Transverse colon (tissue), 4 donors: Measurements from ENCODE around the gene TMEM266. TPM values are rescaled to one million over a fixed set of nuclear protein-coding genes. Genes with fewer than 3 reads are reported as not detected.

ENCODE experiments used
- DNase-seq: peaks from one replicate; pipeline ENCODE4 v3.0.0-alpha.2; 2019
- H3K27ac ChIP-seq, 4 donors: fragments of 200-600 bp; sonication (generic); 2 replicates each; pipeline ENCODE4 v1.5.1; 2016 to 2018; ENCODE audit warnings: inconsistent platforms in 4 of 4
- H3K27me3 ChIP-seq: fragments of 200-600 bp; sonication (generic); 2 replicates; pipeline ENCODE4 v1.5.1; 2017; ENCODE audit warnings: inconsistent platforms
- H3K36me3 ChIP-seq, 4 donors: fragments of 200-600 bp; sonication (generic); 2 replicates each; pipeline ENCODE4 v1.5.1; 2017 to 2019; ENCODE audit warnings: inconsistent platforms in 4 of 4
- H3K4me1 ChIP-seq, 4 donors: fragments of 200-600 bp; sonication (generic); 2 replicates each; pipeline ENCODE4 v1.5.1; 2017 to 2020; ENCODE audit warnings: inconsistent platforms in 4 of 4
- H3K4me3 ChIP-seq, 4 donors: fragments of 200-600 bp; sonication (generic); 1 replicate in 1 of 4; 2 replicates in 3 of 4; pipeline versions ENCODE4 v1.5.1 to v1.6.1; 2017 to 2019; ENCODE audit warnings: inconsistent platforms in 4 of 4
- H3K9me3 ChIP-seq, 2 donors: fragments of 200-600 bp; sonication (generic); 2 replicates each; pipeline ENCODE4 v1.5.1; 2017 to 2019; ENCODE audit warnings: inconsistent platforms in 2 of 2
- EP300 ChIP-seq: sonication (generic); formaldehyde crosslinking; IDR thresholded peaks from one replicate; pipeline ENCODE4 v1.6.1; 2017; ENCODE audit warnings: antibody characterized with exemption, low read depth
- POLR2A ChIP-seq: fragments of 450-650 bp; IDR thresholded peaks from one replicate; pipeline ENCODE4 v1.6.1; 2016; ENCODE audit warnings: antibody characterized with exemption, mild to moderate bottlenecking, moderate library complexity
- POLR2AphosphoS5 ChIP-seq, 3 donors: sonication (generic); formaldehyde crosslinking; IDR thresholded peaks; one replicate each; pipeline ENCODE4 v1.6.1; 2016; ENCODE audit warnings: antibody characterized with exemption in 3 of 3
- WGBS, 2 donors: methylation state at CpG; one replicate each; pipeline ENCODE4 v1.1.5; 2018; ENCODE audit warnings: low coverage in 1 of 2; 5-methylcytosine and 5-hydroxymethylcytosine counted together
- in situ Hi-C, 4 donors: fragments of 200-750 bp; cut with MboI; loops; one replicate each; pipeline versions ENCODE4 v1.15.0 to v1.15.1; 2017; ENCODE audit warnings: low sequenced_read_pairs in 3 of 4, low pct_ligation_motif_present in 1 of 4, low pct_unique_long_range_greater_than_20kb in 1 of 4
- intact Hi-C: fragments of 100-400 bp; cut with DNase I; formaldehyde crosslinking; loops from one replicate; pipeline ENCODE4 v1.15.1; 2023; ENCODE audit warnings: low total_unique reads
- total RNA-seq, 4 donors: library from RNA; depleted of rRNA; stranded (reverse); fragments of >200 nt; gene quantifications; one replicate each; pipeline ENCODE4 v1.1.0, GENCODE V29; 2016
- TF ChIP-seq, protein P1 (sequence below), 5 experiments: fragments of 200-600 bp in 3 of 5; fragments of 450-650 bp in 2 of 5; sonication (generic) in 3 of 5; IDR thresholded peaks; 1 replicate in 2 of 5; 2 replicates in 3 of 5; pipeline ENCODE4 v1.5.1; 2016 to 2017; ENCODE audit warnings: antibody characterized with exemption in 5 of 5, inconsistent platforms in 3 of 5, mild to moderate bottlenecking in 2 of 5, moderate library complexity in 1 of 5

TMEM266 gene
- total RNA-seq, 4 donors from 2014 or later: 0.41 TPM; not detected in 3

DNA sequence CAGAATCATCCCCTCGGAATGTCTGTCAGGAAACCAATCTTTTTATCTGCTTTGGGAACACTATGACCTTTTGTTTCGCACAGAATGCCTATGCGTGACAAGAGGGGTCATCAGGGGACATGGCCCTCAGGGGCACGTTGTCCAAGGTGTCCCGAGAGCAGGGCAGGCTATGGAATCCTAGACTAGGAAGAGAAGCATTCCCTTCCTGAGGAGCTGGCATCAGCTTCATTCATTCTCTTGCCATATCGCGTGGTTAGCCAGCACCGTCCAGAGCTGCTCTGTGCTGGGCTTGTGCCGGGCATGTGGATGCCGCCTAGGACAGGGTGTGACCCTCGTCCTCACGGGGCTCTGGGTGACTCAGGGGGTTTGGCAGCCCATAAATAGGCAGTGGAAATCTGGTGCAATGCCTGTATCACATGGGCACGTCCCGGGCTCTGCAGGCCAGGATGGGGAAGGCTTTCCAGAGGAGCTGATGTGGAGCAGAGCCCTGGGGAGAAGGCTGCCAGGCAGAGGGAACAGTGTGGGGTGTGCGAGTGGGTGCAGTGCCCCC, 117.8 kb downstream of the TMEM266 start:
- Histone ChIP-seq H3K27me3 (peaks cover 24% of the 10 kb centered on the region), H3K27ac (no peak overlapping the region), H3K4me1 (peaks cover 0 to 5% (median 0%) of the 10 kb centered on the region in 4 donors), H3K9me3 (no peaks in the 10 kb centered on the region), H3K36me3 (no peaks in the 10 kb centered on the region), H3K4me3 (no peak overlapping the region)
- TF ChIP-seq, protein P1, sequence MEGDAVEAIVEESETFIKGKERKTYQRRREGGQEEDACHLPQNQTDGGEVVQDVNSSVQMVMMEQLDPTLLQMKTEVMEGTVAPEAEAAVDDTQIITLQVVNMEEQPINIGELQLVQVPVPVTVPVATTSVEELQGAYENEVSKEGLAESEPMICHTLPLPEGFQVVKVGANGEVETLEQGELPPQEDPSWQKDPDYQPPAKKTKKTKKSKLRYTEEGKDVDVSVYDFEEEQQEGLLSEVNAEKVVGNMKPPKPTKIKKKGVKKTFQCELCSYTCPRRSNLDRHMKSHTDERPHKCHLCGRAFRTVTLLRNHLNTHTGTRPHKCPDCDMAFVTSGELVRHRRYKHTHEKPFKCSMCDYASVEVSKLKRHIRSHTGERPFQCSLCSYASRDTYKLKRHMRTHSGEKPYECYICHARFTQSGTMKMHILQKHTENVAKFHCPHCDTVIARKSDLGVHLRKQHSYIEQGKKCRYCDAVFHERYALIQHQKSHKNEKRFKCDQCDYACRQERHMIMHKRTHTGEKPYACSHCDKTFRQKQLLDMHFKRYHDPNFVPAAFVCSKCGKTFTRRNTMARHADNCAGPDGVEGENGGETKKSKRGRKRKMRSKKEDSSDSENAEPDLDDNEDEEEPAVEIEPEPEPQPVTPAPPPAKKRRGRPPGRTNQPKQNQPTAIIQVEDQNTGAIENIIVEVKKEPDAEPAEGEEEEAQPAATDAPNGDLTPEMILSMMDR (IDR thresholded peaks at IDR 0.05): no peak
- no peak for TF ChIP-seq POLR2A
- TF ChIP-seq POLR2AphosphoS5 (IDR thresholded peaks at IDR 0.05): no peak
- no peak for TF ChIP-seq EP300
- intact Hi-C loops: no loop called here
- in situ Hi-C loops: loop anchor here in 2 of 4 donors (25.0 kb wide), 2 partner anchors 160 to 685 kb away; partner anchors contain the start of gene ISL2 (in 1 of the 2)
- 40 to 49% methylated on average over 1 to 11 of the region's 15 CpGs for WGBS, 2 donors
- no peak for DNase-seq

DNA sequence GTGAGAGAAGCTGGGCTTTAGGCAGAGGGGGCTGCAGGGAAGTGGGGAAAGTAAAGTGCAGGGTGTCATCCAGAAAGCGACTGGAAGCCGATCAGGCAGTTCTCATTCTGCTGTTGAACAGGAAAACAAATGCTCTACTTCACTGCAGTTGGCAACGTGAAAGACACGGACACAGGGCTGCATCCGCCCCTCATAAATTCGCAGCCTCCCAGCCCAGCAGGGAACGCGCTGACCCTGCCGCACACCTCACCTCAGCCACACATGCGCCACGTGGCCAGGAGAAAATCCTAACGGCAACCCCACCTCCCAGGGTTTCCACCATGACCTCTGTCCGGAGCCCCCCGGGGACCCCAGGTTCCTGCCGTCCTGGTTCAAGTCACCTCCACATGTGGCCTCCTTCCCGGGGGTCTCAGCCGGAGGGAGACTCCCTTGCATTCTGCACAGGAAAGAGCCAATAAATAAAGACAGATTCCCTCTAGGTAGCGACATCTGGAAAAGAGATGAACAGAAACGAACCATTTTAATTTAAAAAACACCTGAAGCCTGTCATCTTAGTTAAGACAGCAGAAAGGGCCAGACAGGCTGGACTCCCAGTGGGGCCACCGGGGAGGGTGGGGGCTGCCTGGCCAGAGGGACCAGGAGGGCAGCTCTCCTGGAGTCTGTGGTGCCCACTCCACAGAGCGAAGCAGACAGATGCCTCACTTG, 118.7 kb downstream of the TMEM266 start:
- intact Hi-C loops: no loop called here
- Histone ChIP-seq H3K27me3 (peaks cover 24% of the 10 kb centered on the region), H3K4me3 (no peak overlapping the region)

DNA sequence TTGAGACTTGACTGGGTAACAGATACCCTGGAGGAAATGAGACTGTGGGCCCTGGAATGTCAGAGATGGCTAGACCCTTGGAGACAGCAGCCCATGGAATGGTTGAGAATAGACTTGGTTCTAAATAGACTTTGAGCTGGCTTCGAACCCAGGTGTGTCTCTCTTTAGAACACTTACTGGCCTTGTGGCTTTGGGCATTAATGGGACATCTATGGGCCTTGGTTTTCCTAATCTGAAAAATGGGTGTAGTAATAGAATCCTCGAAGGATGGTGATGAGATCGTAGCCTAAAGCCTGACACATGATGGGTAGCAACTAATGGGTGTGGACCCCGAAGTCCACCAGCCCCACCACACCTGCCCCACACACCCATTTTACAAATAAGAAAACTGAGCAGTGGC, 119.2 kb downstream of the TMEM266 start:
- TF ChIP-seq POLR2AphosphoS5 (IDR thresholded peaks at IDR 0.05) (no peak), EP300 (no peak), POLR2A (no peak)
- TF ChIP-seq, protein P1 (IDR thresholded peaks at IDR 0.05): no peak
- H3K36me3 ChIP-seq: no peaks in the 10 kb centered on the region
- 85% methylated on average over 4 of the region's 4 CpGs; no CpG with 5 or more reads in 1 of the 2 donors for WGBS, 2 donors
- H3K4me1 ChIP-seq: peaks cover 0 to 5% (median 0%) of the 10 kb centered on the region in 4 donors
- no peak overlapping the region for H3K4me3 ChIP-seq
- H3K27me3 ChIP-seq: peaks cover 24% of the 10 kb centered on the region
- in situ Hi-C loops: loop anchor here in 2 of 4 donors (25.0 kb wide), 2 partner anchors 158 to 683 kb away; partner anchors contain the start of gene ISL2 (in 1 of the 2)
- no peak overlapping the region for H3K27ac ChIP-seq
- no peak for DNase-seq
- intact Hi-C loops: no loop called here
- H3K9me3 ChIP-seq: no peaks in the 10 kb centered on the region

More for the DNA sequence above, 118.7 kb downstream of the TMEM266 start:
- WGBS, 2 donors: 22 to 34% methylated on average over 4 to 21 of the region's 21 CpGs
- Histone ChIP-seq H3K36me3 (no peaks in the 10 kb centered on the region), H3K9me3 (no peaks in the 10 kb centered on the region), H3K4me1 (peaks cover 0 to 5% (median 0%) of the 10 kb centered on the region in 4 donors), H3K27ac (no peak overlapping the region)
- DNase-seq: no peak
- in situ Hi-C loops: loop anchor here in 2 of 4 donors (25.0 kb wide), 2 partner anchors 159 to 684 kb away; partner anchors contain the start of gene ISL2 (in 1 of the 2)
- TF ChIP-seq EP300 (no peak), POLR2A (no peak), POLR2AphosphoS5 (IDR thresholded peaks at IDR 0.05) (no peak)
- TF ChIP-seq, protein P1 (IDR thresholded peaks at IDR 0.05): no peak

DNA sequence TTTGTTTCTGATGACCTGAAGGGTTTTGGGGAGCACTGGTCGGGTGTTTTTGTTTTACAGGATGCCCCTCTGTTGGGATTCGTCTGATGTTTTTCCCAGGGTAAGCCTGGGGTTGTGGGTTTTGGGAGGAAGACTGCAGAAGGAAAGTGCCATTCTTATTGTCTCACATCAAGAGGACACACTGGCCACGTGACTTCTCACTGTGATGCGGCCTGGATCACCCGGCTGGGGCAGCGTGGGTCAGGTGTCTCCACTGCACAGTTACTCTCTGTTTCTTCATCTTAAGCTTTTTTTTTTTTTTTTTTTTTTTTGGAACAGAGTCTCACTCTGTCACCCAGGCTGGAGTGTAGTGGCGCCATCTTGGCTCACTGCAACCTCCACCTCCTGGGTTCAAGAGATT, 120.5 kb downstream of the TMEM266 start:
- H3K4me3 ChIP-seq: no peak overlapping the region
- no peaks in the 10 kb centered on the region for H3K9me3 ChIP-seq
- intact Hi-C loops (no loop called here), in situ Hi-C loops (loop anchor here in 2 of 4 donors (25.0 kb wide), 2 partner anchors 157 to 682 kb away; partner anchors contain the start of gene ISL2 (in 1 of the 2))
- TF ChIP-seq POLR2AphosphoS5 (IDR thresholded peaks at IDR 0.05): no peak
- no peak for TF ChIP-seq POLR2A
- TF ChIP-seq, protein P1 (IDR thresholded peaks at IDR 0.05): no peak
- TF ChIP-seq EP300: no peak
- no peaks in the 10 kb centered on the region for H3K36me3 ChIP-seq
- H3K4me1 ChIP-seq: peaks cover 0 to 5% (median 0%) of the 10 kb centered on the region in 4 donors
- H3K27me3 ChIP-seq: peaks cover 31% of the 10 kb centered on the region
- no peak overlapping the region for H3K27ac ChIP-seq
- 98% methylated on average over 7 of the region's 7 CpGs; no CpG with 5 or more reads in 1 of the 2 donors for WGBS, 2 donors
- no peak for DNase-seq
